GM18526 (cell line): ENCODE results near the gene ANKMY1.

Source experiments
- POLR2A ChIP-seq: IDR thresholded peaks from 3 replicates; pipeline ENCODE4 v1.6.1; 2011; ENCODE audit not compliant: insufficient read length; ENCODE audit errors: extremely low read depth

The ANKMY1 gene

GRCh38 chr2:240455647-240456446, 101.9 kb downstream of the ANKMY1 start:
- no peak for TF ChIP-seq POLR2A

- TF ChIP-seq POLR2A, result no peak
These were observed 102.5 kb downstream of the ANKMY1 start for GRCh38 chr2:240455272-240455646.

GRCh38 chr2:240454106-240454901, 103.5 kb downstream of the ANKMY1 start:
- TF ChIP-seq POLR2A, result no peak

- TF ChIP-seq POLR2A, result no peak
These were observed 104.2 kb downstream of the ANKMY1 start for GRCh38 chr2:240453461-240454105.

GRCh38 chr2:240452462-240453256, 105.1 kb downstream of the ANKMY1 start:
- TF ChIP-seq POLR2A, result no peak

- no peak for TF ChIP-seq POLR2A
These were observed 105.9 kb downstream of the ANKMY1 start for GRCh38 chr2:240451791-240452461.

GRCh38 chr2:240451108-240451611, 106.6 kb downstream of the ANKMY1 start:
- no peak for TF ChIP-seq POLR2A

- no peak for TF ChIP-seq POLR2A
These were observed 107.2 kb downstream of the ANKMY1 start for GRCh38 chr2:240450532-240451107.

- no peak for TF ChIP-seq POLR2A
These were observed 107.8 kb downstream of the ANKMY1 start for GRCh38 chr2:240449764-240450531.

- no peak for TF ChIP-seq POLR2A
These were observed 109.2 kb downstream of the ANKMY1 start for GRCh38 chr2:240448387-240449274.

- no peak for TF ChIP-seq POLR2A
These were observed 109.9 kb downstream of the ANKMY1 start for GRCh38 chr2:240447934-240448333.

GRCh38 chr2:240447331-240447730, 110.5 kb downstream of the ANKMY1 start:
- TF ChIP-seq POLR2A, result no peak
